GM12878 (cell line): ENCODE data around the gene SVIL. TPM values are rescaled to one million over a fixed set of nuclear protein-coding genes. Genes with fewer than 3 reads are reported as not detected.

ENCODE experiments used
- ATAC-seq: fragments of 200-7000 bp; cut with Tn5 transposase; 3 replicates; pipeline ENCODE4 v1.9.1; 2020; ENCODE audit warnings: mild to moderate bottlenecking, moderate library complexity
- BruUV-seq: library from RNA; stranded (reverse); fragments of 400-500 nt; replicated peaks from 2 replicates; lab custom pipeline; 2021; lab: Mats Ljungman, UMichigan
- CTCF ChIA-PET: fragments of 300-600 bp; sonication (Branson Sonifier 250); formaldehyde crosslinking; extraction: SDS; loops from one replicate; lab custom pipeline; 2021; ENCODE audit warnings: inconsistent platforms; lab: Yijun Ruan, JAX
- POLR2A ChIA-PET: fragments of 350-600 bp; formaldehyde crosslinking; extraction: SDS; loops from one replicate; lab custom pipeline; 2021; ENCODE audit warnings: inconsistent platforms; lab: Charles Lee
- RAD21 ChIA-PET: fragments of 300-600 bp; sonication (Branson Sonifier 250); formaldehyde crosslinking; loops from one replicate; lab custom pipeline; 2023; ENCODE audit warnings: antibody characterized with exemption; ENCODE audit not compliant: unreplicated experiment; lab: Charles Lee
- SMC1A ChIA-PET: fragments of 300-600 bp; sonication (Branson Sonifier 250); formaldehyde crosslinking; loops from one replicate; lab custom pipeline; 2023; ENCODE audit not compliant: unreplicated experiment, uncharacterized antibody; lab: Charles Lee
- DNase-seq: peaks from one replicate; pipeline ENCODE4 v3.0.0-alpha.2; 2011; ENCODE audit warnings: low read depth, low spot score
- FAIRE-seq: peaks from 3 replicates; lab custom pipeline; 2011; peaks lifted over from hg19 to GRCh38; lab: Jason Lieb, UNC
- H2AFZ ChIP-seq: 2 replicates; pipeline ENCODE4 v1.6.0; 2011; ENCODE audit warnings: low read depth, low read length, control low read depth; ENCODE audit not compliant: control insufficient read depth
- H3K27ac ChIP-seq: 2 replicates; pipeline ENCODE4 v1.5.1; 2011; ENCODE audit warnings: control low read depth; ENCODE audit not compliant: control insufficient read depth, insufficient read depth
- H3K27me3 ChIP-seq, 2 experiments: replicated peaks in 1 of 2; 2 replicates each; pipeline versions ENCODE4 v1.6.0 to v1.6.1; 2011; ENCODE audit warnings: low read length in 1 of 2; ENCODE audit not compliant: control insufficient read depth in 2 of 2, insufficient read depth in 2 of 2
- H3K36me3 ChIP-seq, 2 experiments: 2 replicates each; pipeline ENCODE4 v1.5.1; 2011; ENCODE audit warnings: low read length in 1 of 2; ENCODE audit not compliant: control insufficient read depth in 2 of 2, insufficient read depth in 2 of 2
- H3K4me1 ChIP-seq: 2 replicates; pipeline ENCODE4 v1.6.1; 2011; ENCODE audit warnings: mild to moderate bottlenecking, low read length, moderate library complexity, mixed read lengths; ENCODE audit not compliant: control insufficient read depth, insufficient read depth
- H3K4me2 ChIP-seq: 2 replicates; pipeline ENCODE4 v1.6.0; 2011; ENCODE audit warnings: control low read depth; ENCODE audit not compliant: control insufficient read depth, insufficient read depth
- H3K4me3 ChIP-seq: fragments of 200-600 bp; sonication (generic); 2 replicates; pipeline ENCODE4 v1.5.1; 2016
- H3K79me2 ChIP-seq: 2 replicates; pipeline ENCODE4 v1.6.0; 2011; ENCODE audit warnings: low read length; ENCODE audit not compliant: control insufficient read depth, insufficient read depth
- H3K9ac ChIP-seq: 2 replicates; pipeline ENCODE4 v1.8.0; 2011; ENCODE audit warnings: low read length, control low read depth, mixed read lengths; ENCODE audit not compliant: control insufficient read depth, insufficient read depth
- H3K9me3 ChIP-seq: replicated peaks from 3 replicates; pipeline ENCODE4 v1.5.1; 2011; ENCODE audit warnings: mild to moderate bottlenecking, low read length; ENCODE audit not compliant: control insufficient read depth, insufficient read depth
- H4K20me1 ChIP-seq: 2 replicates; pipeline ENCODE4 v1.6.0; 2011; ENCODE audit not compliant: control insufficient read depth, insufficient read depth
- ATF7 ChIP-seq: fragments of 450-650 bp; IDR thresholded peaks from 2 replicates; pipeline ENCODE4 v1.6.1; 2016; ENCODE audit warnings: low read depth, mild to moderate bottlenecking
- BACH1 ChIP-seq: fragments of 450-650 bp; IDR thresholded peaks from 2 replicates; pipeline ENCODE4 v1.6.1; 2017; ENCODE audit warnings: mild to moderate bottlenecking, borderline replicate concordance
- EZH2 ChIP-seq: IDR thresholded peaks from 2 replicates; pipeline ENCODE4 v1.6.1; 2012; ENCODE audit warnings: low read depth, mild to moderate bottlenecking, control low read depth, inconsistent platforms, low read length, borderline replicate concordance; ENCODE audit not compliant: control insufficient read depth
- FOXM1 ChIP-seq: IDR thresholded peaks from 2 replicates; pipeline ENCODE4 v1.6.1; 2012; ENCODE audit warnings: low read depth, mild to moderate bottlenecking, inconsistent platforms, low read length, moderate library complexity
- GABPA ChIP-seq: IDR thresholded peaks from 2 replicates; pipeline ENCODE4 v1.6.1; 2014; ENCODE audit warnings: antibody characterized with exemption, low read depth, mild to moderate bottlenecking, inconsistent platforms
- HDAC2 ChIP-seq: fragments of 200-600 bp; sonication (generic); IDR thresholded peaks from 2 replicates; pipeline ENCODE4 v1.6.1; 2017
- NFIC ChIP-seq: IDR thresholded peaks from 2 replicates; pipeline ENCODE4 v1.6.1; 2012; ENCODE audit warnings: low read depth, mild to moderate bottlenecking, inconsistent platforms, low read length, moderate library complexity
- NRF1 ChIP-seq: conservative IDR thresholded peaks from 2 replicates; pipeline ENCODE4 v1.6.1; 2011; ENCODE audit warnings: mild to moderate bottlenecking, low read depth, low read length, improper control_type of control experiment
- POLR2AphosphoS5 ChIP-seq: IDR thresholded peaks from 2 replicates; pipeline ENCODE4 v1.6.1; 2011; ENCODE audit warnings: mild to moderate bottlenecking, low read length, inconsistent platforms
- RELB ChIP-seq: fragments of 450-650 bp; IDR thresholded peaks from 2 replicates; pipeline ENCODE4 v1.6.1; 2017; ENCODE audit warnings: low read depth, mild to moderate bottlenecking, moderate library complexity
- RUNX3 ChIP-seq: IDR thresholded peaks from 2 replicates; pipeline ENCODE4 v1.6.1; 2012; ENCODE audit warnings: low read length, inconsistent platforms
- ZNF384 ChIP-seq: IDR thresholded peaks from 2 replicates; pipeline ENCODE4 v1.6.1; 2012; ENCODE audit warnings: low read depth, mild to moderate bottlenecking, low read length, improper control_type of control experiment, borderline replicate concordance
- WGBS: methylation state at CpG from one replicate; pipeline ENCODE4 v1.1.6; 2016; ENCODE audit warnings: low lambda C conversion rate; ENCODE audit not compliant: insufficient replicate concordance, insufficient coverage; ENCODE audit errors: missing lambda C conversion rate; 5-methylcytosine and 5-hydroxymethylcytosine counted together
- in situ Hi-C: fragments of 300-500 bp; cut with MboI; formaldehyde crosslinking; loops from 9 replicates; pipeline ENCODE4 v1.14.3; 2018; ENCODE audit warnings: mixed read lengths
- intact Hi-C: fragments of 100-400 bp; cut with micrococcal nuclease; formaldehyde crosslinking; loops from one replicate; pipeline ENCODE4 v1.14.2; 2022; ENCODE audit not compliant: unreplicated experiment
- polyA plus RNA-seq, 11 experiments: library from polyadenylated mRNA; depleted of rRNA in 4 of 11; unstranded in 6 of 11; stranded (reverse) in 5 of 11; fragments of >200 nt; fragmentation: Nextera tagmentation in 4 of 11; fragmentation: Illumina TruSeq in 1 of 11; extraction: Ambion mirVana in 4 of 11; extraction: Trizol in 1 of 11; gene quantifications; 1 replicate in 1 of 11; 2 replicates in 10 of 11; pipeline versions ENCODE4 v1.2.1 to v1.2.3, GENCODE V29; 2011 to 2016; ENCODE audit warnings: inconsistent platforms in 2 of 11, missing spikeins in 2 of 11, low read depth in 1 of 11
- total RNA-seq, 4 experiments: library from RNA; depleted of rRNA in 3 of 4; stranded (reverse); fragments of >200 nt in 3 of 4; fragmentation: Illumina TruSeq in 1 of 4; extraction: Trizol in 1 of 4; gene quantifications; 2 replicates each; pipeline versions ENCODE4 v1.2.1 to v1.2.3, GENCODE V29; 2013 to 2021
- TF ChIP-seq, protein P1 (sequence below): IDR thresholded peaks from 2 replicates; pipeline ENCODE4 v1.6.1; 2011; ENCODE audit warnings: low read depth, mild to moderate bottlenecking, low read length, moderate library complexity, borderline replicate concordance; ENCODE audit errors: extremely low read depth

The SVIL gene
- total and polyA plus RNA-seq, 10 of the 15 experiments (the other 5 are each of a cell fraction or from before 2014, with no cell fraction given): 0.22 to 1.9 (median 0.87) TPM

- TF ChIP-seq FOXM1: no peak
- TF ChIP-seq HDAC2: no peak
- TF ChIP-seq NRF1: no peak
These were observed 214.0 kb downstream of the SVIL start (continued) for GRCh38 chr10:29420744-29421143.

DNA sequence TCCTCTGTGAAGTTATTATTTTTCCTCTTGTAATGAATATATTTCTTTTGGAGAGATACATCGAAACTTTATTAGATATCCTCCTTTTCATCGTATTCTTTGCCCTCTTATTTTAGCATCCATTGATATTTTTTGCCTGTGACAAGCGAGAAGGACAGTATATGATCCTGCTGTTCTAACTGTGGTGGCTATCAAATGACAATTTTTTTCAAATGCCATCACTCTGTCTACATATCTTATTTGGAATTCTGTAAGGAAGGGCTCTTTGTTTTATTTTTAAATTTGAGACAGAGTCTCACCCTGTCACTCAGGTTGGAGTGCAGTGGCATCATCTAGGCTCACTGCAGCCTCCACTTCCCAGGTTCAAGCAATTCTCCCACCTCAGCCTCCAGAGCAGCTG lies 217.4 kb downstream of the SVIL start:
- WGBS: 84% methylated on average over 3 of the region's 3 CpGs
- no peak overlapping the region for H3K9ac ChIP-seq
- H3K27ac ChIP-seq: no peak overlapping the region
- no peak overlapping the region for H3K4me2 ChIP-seq
- SMC1A ChIA-PET: interaction anchor here (0.9 kb wide), 1 partner anchor 31 kb away, joined by 3 read pairs; no protein-coding TSS in a partner anchor
- no peaks in the 10 kb centered on the region; the same call in 1 of the 2 replicates for H3K79me2 ChIP-seq
- FAIRE-seq: no peak
- TF ChIP-seq ATF7: no peak
- no peak for TF ChIP-seq RUNX3
- TF ChIP-seq, all 136 proteins: peak for 0
- Histone ChIP-seq H3K9me3 (no peaks in the 10 kb centered on the region), H3K36me3 (peaks cover 0 to 6% of the 10 kb centered on the region in 2 experiments; a peak in 1 of 4 replicates), H3K4me1 (peaks cover 6% of the 10 kb centered on the region; the same call in 1 of the 2 replicates), H2AFZ (no peak overlapping the region), H3K27me3 (no peaks in the 10 kb centered on the region), H4K20me1 (no peaks in the 10 kb centered on the region), H3K4me3 (no peak overlapping the region)
- POLR2A ChIA-PET: no interaction called here
- intact Hi-C loops: no loop called here
- RAD21 ChIA-PET: no interaction called here
- in situ Hi-C loops: no loop called here
- no peak for DNase-seq
- BruUV-seq: no TSS peak
- CTCF ChIA-PET: no interaction called here
- no peak for ATAC-seq

GRCh38 chr10:29415876-29416275 lies 218.9 kb downstream of the SVIL start:
- ChIA-PET POLR2A (no interaction called here), CTCF (no interaction called here), SMC1A (no interaction called here), RAD21 (no interaction called here)
- ATAC-seq (no peak), DNase-seq (no peak), FAIRE-seq (no peak)
- H3K9me3 ChIP-seq: no peaks in the 10 kb centered on the region
- BruUV-seq: no TSS peak
- H4K20me1 ChIP-seq: no peaks in the 10 kb centered on the region
- H3K79me2 ChIP-seq: no peaks in the 10 kb centered on the region; the same call in none of the 2 replicates
- H2AFZ ChIP-seq: no peak overlapping the region
- H3K36me3 ChIP-seq: no peaks in the 10 kb centered on the region
- H3K27me3 ChIP-seq: no peaks in the 10 kb centered on the region
- H3K27ac ChIP-seq: no peak overlapping the region
- intact Hi-C loops: no loop called here
- TF ChIP-seq GABPA: no peak
- TF ChIP-seq POLR2AphosphoS5: no peak
- TF ChIP-seq RELB: no peak
- TF ChIP-seq, protein P1, sequence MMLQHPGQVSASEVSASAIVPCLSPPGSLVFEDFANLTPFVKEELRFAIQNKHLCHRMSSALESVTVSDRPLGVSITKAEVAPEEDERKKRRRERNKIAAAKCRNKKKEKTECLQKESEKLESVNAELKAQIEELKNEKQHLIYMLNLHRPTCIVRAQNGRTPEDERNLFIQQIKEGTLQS: no peak
- no peak for TF ChIP-seq ZNF384
- TF ChIP-seq NFIC: no peak
- TF ChIP-seq EZH2: no peak
- TF ChIP-seq BACH1: no peak
- H3K4me2 ChIP-seq: no peak overlapping the region
- H3K4me1 ChIP-seq: peaks cover 6% of the 10 kb centered on the region; the same call in 1 of the 2 replicates
- in situ Hi-C loops: no loop called here
- H3K4me3 ChIP-seq: no peak overlapping the region
- H3K9ac ChIP-seq: no peak overlapping the region
- WGBS: 93% methylated on average over 2 of the region's 2 CpGs
